Stimulated activated naive B cell treated with anti-CD40 and anti-IgM and Interleukin-4, amounts not matched to agents 10 μg/mL and 1 μg/mL and 100 μg/mL, for 72 hours (primary cell): ENCODE data around the gene KRT82.

Experiments
- ATAC-seq, 2 donors: fragments of 150-1000 bp; cut with Tn5 transposase; replicated peaks; 2 replicates each; pipeline ENCODE4 v1.10.0; 2021; ENCODE audit warnings: moderate library complexity in 1 of 2
- DNase-seq: peaks from one replicate; pipeline ENCODE4 v3.0.0; 2021
- H3K27ac Mint-ChIP-seq: one replicate; pipeline ENCODE4 v1.8.0; 2022; ENCODE audit warnings: mild to moderate bottlenecking, mixed read lengths
- H3K27me3 Mint-ChIP-seq, 2 donors: one replicate each; pipeline ENCODE4 v1.8.0; 2022; ENCODE audit warnings: mixed read lengths in 2 of 2
- H3K36me3 Mint-ChIP-seq, 2 donors: one replicate each; pipeline ENCODE4 v1.8.0; 2022; ENCODE audit warnings: mixed read lengths in 2 of 2, mild to moderate bottlenecking in 1 of 2
- H3K4me1 Mint-ChIP-seq, 2 donors: one replicate each; pipeline ENCODE4 v1.8.0; 2022; ENCODE audit warnings: mixed read lengths in 2 of 2, mild to moderate bottlenecking in 1 of 2
- H3K4me3 Mint-ChIP-seq, 2 donors: one replicate each; pipeline ENCODE4 v1.8.0; 2022; ENCODE audit warnings: mild to moderate bottlenecking in 2 of 2, mixed read lengths in 2 of 2, moderate library complexity in 1 of 2
- H3K9me3 Mint-ChIP-seq, 2 donors: one replicate each; pipeline ENCODE4 v1.8.0; 2022; ENCODE audit warnings: mixed read lengths in 2 of 2, mild to moderate bottlenecking in 1 of 2

KRT82 gene

GRCh38 chr12:52426034-52426433 is 19.9 kb upstream of the KRT82 start:
- H3K36me3 Mint-ChIP-seq = no peaks in the 10 kb centered on the region
- no peaks in the 10 kb centered on the region for H3K4me1 Mint-ChIP-seq
- H3K4me3 Mint-ChIP-seq = no peak overlapping the region
- DNase-seq = no peak
- ATAC-seq = no peak
- H3K27me3 Mint-ChIP-seq = peaks cover 31 to 39% of the 10 kb centered on the region in 2 donors
- no peaks in the 10 kb centered on the region for H3K9me3 Mint-ChIP-seq
- no peak overlapping the region for H3K27ac Mint-ChIP-seq

GRCh38 chr12:52425466-52425865 is 19.3 kb upstream of the KRT82 start:
- no peaks in the 10 kb centered on the region for H3K4me1 Mint-ChIP-seq
- H3K4me3 Mint-ChIP-seq = no peak overlapping the region
- no peaks in the 10 kb centered on the region for H3K36me3 Mint-ChIP-seq
- no peak for ATAC-seq
- no peaks in the 10 kb centered on the region for H3K9me3 Mint-ChIP-seq
- H3K27ac Mint-ChIP-seq = no peak overlapping the region
- no peak for DNase-seq
- H3K27me3 Mint-ChIP-seq = peaks cover 31 to 34% of the 10 kb centered on the region in 2 donors

GRCh38 chr12:52423661-52424500 is 17.7 kb upstream of the KRT82 start:
- Mint-ChIP-seq H3K4me1 (peaks cover 0 to 8% of the 10 kb centered on the region in 2 donors), H3K4me3 (no peak overlapping the region), H3K36me3 (no peaks in the 10 kb centered on the region), H3K27ac (no peak overlapping the region), H3K9me3 (no peaks in the 10 kb centered on the region), H3K27me3 (peaks cover 32 to 39% of the 10 kb centered on the region in 2 donors)
- no peak for DNase-seq
- no peak for ATAC-seq

- Mint-ChIP-seq H3K4me3 (no peak overlapping the region), H3K27me3 (peaks cover 25 to 32% of the 10 kb centered on the region in 2 donors), H3K36me3 (no peaks in the 10 kb centered on the region), H3K27ac (no peak overlapping the region), H3K4me1 (peaks cover 0 to 8% of the 10 kb centered on the region in 2 donors), H3K9me3 (no peaks in the 10 kb centered on the region)
- DNase-seq = no peak
- ATAC-seq = no peak
Observed at GRCh38 chr12:52423035-52423434, 16.9 kb upstream of the KRT82 start.

GRCh38 chr12:52419656-52420055 is 13.5 kb upstream of the KRT82 start:
- Mint-ChIP-seq H3K36me3 (no peaks in the 10 kb centered on the region), H3K4me1 (peaks cover 0 to 8% of the 10 kb centered on the region in 2 donors), H3K27me3 (peaks cover 33 to 39% of the 10 kb centered on the region in 2 donors), H3K27ac (no peak overlapping the region), H3K4me3 (no peak overlapping the region), H3K9me3 (no peaks in the 10 kb centered on the region)
- no peak for DNase-seq
- no peak for ATAC-seq

GRCh38 chr12:52418576-52419110 is 12.5 kb upstream of the KRT82 start:
- Mint-ChIP-seq H3K27ac (no peak overlapping the region), H3K36me3 (no peaks in the 10 kb centered on the region), H3K27me3 (peaks cover 28 to 33% of the 10 kb centered on the region in 2 donors), H3K4me1 (peaks cover 0 to 8% of the 10 kb centered on the region in 2 donors), H3K4me3 (no peak overlapping the region), H3K9me3 (no peaks in the 10 kb centered on the region)
- ATAC-seq = no peak
- DNase-seq = no peak

GRCh38 chr12:52417740-52418139 is 11.6 kb upstream of the KRT82 start:
- no peak overlapping the region for H3K27ac Mint-ChIP-seq
- peaks cover 27 to 28% of the 10 kb centered on the region in 2 donors for H3K27me3 Mint-ChIP-seq
- no peaks in the 10 kb centered on the region for H3K9me3 Mint-ChIP-seq
- DNase-seq = no peak
- H3K36me3 Mint-ChIP-seq = no peaks in the 10 kb centered on the region
- H3K4me3 Mint-ChIP-seq = no peak overlapping the region
- ATAC-seq = no peak
- peaks cover 0 to 8% of the 10 kb centered on the region in 2 donors for H3K4me1 Mint-ChIP-seq

GRCh38 chr12:52416795-52417194 is 10.7 kb upstream of the KRT82 start:
- Mint-ChIP-seq H3K4me3 (no peak overlapping the region), H3K27ac (no peak overlapping the region), H3K9me3 (no peaks in the 10 kb centered on the region), H3K36me3 (no peaks in the 10 kb centered on the region), H3K4me1 (peaks cover 0 to 8% of the 10 kb centered on the region in 2 donors), H3K27me3 (peaks cover 27 to 28% of the 10 kb centered on the region in 2 donors)
- DNase-seq (no peak), ATAC-seq (no peak)

- no peak overlapping the region for H3K4me3 Mint-ChIP-seq
- peaks cover 27 to 28% of the 10 kb centered on the region in 2 donors for H3K27me3 Mint-ChIP-seq
Observed at GRCh38 chr12:52415870-52416750, 10.0 kb upstream of the KRT82 start.

GRCh38 chr12:52414936-52415335 is 8.8 kb upstream of the KRT82 start:
- ATAC-seq (no peak), DNase-seq (no peak)
- H3K36me3 Mint-ChIP-seq = no peaks in the 10 kb centered on the region
- H3K4me1 Mint-ChIP-seq = peaks cover 0 to 6% of the 10 kb centered on the region in 2 donors
- no peaks in the 10 kb centered on the region for H3K9me3 Mint-ChIP-seq
- no peak overlapping the region for H3K4me3 Mint-ChIP-seq
- H3K27ac Mint-ChIP-seq = no peak overlapping the region
- peaks cover 23 to 24% of the 10 kb centered on the region in 2 donors for H3K27me3 Mint-ChIP-seq

More at GRCh38 chr12:52415870-52416750, 10.0 kb upstream of the KRT82 start:
- ATAC-seq = no peak
- Mint-ChIP-seq H3K36me3 (no peaks in the 10 kb centered on the region), H3K9me3 (no peaks in the 10 kb centered on the region), H3K4me1 (peaks cover 0 to 8% of the 10 kb centered on the region in 2 donors), H3K27ac (no peak overlapping the region)
- DNase-seq = no peak

GRCh38 chr12:52413782-52414345 is 7.7 kb upstream of the KRT82 start:
- Mint-ChIP-seq H3K27me3 (peaks cover 18 to 19% of the 10 kb centered on the region in 2 donors), H3K4me1 (no peaks in the 10 kb centered on the region), H3K9me3 (no peaks in the 10 kb centered on the region), H3K36me3 (no peaks in the 10 kb centered on the region), H3K4me3 (no peak overlapping the region), H3K27ac (no peak overlapping the region)
- DNase-seq (no peak), ATAC-seq (no peak)

- H3K36me3 Mint-ChIP-seq = peaks cover 0 to 4% of the 10 kb centered on the region in 2 donors
- H3K27ac Mint-ChIP-seq = no peak overlapping the region
- H3K4me1 Mint-ChIP-seq = peaks cover 0 to 2% of the 10 kb centered on the region in 2 donors
- peaks cover 19 to 23% of the 10 kb centered on the region in 2 donors for H3K27me3 Mint-ChIP-seq
- no peak for DNase-seq
- no peak overlapping the region for H3K4me3 Mint-ChIP-seq
- no peaks in the 10 kb centered on the region for H3K9me3 Mint-ChIP-seq
- ATAC-seq = no peak
Observed at GRCh38 chr12:52413202-52413601, 7.1 kb upstream of the KRT82 start.

GRCh38 chr12:52411815-52412214 is 5.7 kb upstream of the KRT82 start:
- no peak for DNase-seq
- Mint-ChIP-seq H3K9me3 (no peaks in the 10 kb centered on the region), H3K4me1 (peaks cover 0 to 2% of the 10 kb centered on the region in 2 donors), H3K36me3 (peaks cover 0 to 4% of the 10 kb centered on the region in 2 donors), H3K27ac (no peak overlapping the region), H3K4me3 (no peak overlapping the region), H3K27me3 (peaks cover 14 to 23% of the 10 kb centered on the region in 2 donors)
- no peak for ATAC-seq
